ENCODE results near the gene WNT3. TPM values are rescaled to one million over a fixed set of nuclear protein-coding genes. Genes with fewer than 3 reads are reported as not detected.
A peak's percentile ranks its signal among the peaks of the same experiment; 100 is the strongest.

WNT3 gene
- total RNA-seq, 1 donor: 1.1 TPM

DNA sequence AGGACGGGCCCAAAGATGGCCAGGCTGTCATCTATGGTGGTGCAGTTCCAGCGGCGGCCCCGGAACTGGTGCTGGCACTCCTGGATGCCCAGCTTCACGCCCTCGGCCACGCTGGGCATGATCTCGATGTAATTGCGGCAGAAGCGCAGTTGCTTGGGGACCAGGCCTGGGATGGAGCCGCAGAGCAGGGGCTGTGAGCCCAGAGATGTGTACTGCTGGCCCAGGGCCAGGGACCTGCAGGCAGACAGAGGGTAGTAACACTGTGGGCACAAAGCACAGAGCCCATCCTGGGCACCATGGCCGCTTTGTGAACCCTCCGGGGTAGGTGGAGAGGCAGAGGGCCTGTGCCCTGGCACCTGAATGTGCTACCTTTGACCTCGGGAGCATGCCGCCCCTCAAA lies 44.8 kb downstream of the WNT3 start:
- TF ChIP-seq, protein P1, sequence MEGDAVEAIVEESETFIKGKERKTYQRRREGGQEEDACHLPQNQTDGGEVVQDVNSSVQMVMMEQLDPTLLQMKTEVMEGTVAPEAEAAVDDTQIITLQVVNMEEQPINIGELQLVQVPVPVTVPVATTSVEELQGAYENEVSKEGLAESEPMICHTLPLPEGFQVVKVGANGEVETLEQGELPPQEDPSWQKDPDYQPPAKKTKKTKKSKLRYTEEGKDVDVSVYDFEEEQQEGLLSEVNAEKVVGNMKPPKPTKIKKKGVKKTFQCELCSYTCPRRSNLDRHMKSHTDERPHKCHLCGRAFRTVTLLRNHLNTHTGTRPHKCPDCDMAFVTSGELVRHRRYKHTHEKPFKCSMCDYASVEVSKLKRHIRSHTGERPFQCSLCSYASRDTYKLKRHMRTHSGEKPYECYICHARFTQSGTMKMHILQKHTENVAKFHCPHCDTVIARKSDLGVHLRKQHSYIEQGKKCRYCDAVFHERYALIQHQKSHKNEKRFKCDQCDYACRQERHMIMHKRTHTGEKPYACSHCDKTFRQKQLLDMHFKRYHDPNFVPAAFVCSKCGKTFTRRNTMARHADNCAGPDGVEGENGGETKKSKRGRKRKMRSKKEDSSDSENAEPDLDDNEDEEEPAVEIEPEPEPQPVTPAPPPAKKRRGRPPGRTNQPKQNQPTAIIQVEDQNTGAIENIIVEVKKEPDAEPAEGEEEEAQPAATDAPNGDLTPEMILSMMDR (IDR thresholded peaks at IDR 0.05; ENCODE audit: extremely low read depth, low read depth, low read length): no peak
- no peaks in the 10 kb centered on the region for H3K79me2 ChIP-seq (ENCODE audit: insufficient read depth, low read length)

DNA sequence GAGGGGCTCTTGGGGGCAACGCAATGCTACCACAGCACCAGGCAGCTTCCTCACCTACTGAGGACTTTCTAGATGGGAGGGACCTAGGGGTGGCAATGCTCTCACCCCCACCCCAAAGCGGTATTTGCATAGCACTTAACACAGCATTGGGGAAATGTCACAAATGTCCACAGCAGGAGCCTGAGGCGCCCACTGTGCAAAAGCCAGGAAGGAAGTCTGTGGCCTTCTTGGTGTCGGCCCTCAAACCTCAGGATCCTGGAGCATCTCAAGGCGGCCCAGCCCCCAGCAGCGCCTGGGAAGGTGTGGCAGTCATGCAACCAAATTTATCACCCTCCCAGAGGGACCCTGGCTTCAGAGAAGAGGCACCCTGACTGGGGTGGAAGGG lies 45.3 kb downstream of the WNT3 start:
- TF ChIP-seq, protein P1 (IDR thresholded peaks at IDR 0.05; ENCODE audit: extremely low read depth, low read depth, low read length): no peak
- no peak overlapping the region for H2AFZ ChIP-seq (ENCODE audit: low read length)
- H3K4me3 ChIP-seq (ENCODE audit: insufficient read depth, low read length): no peak overlapping the region
- H3K4me2 ChIP-seq (ENCODE audit: insufficient read depth, low read length): no peak overlapping the region
- H3K27me3 ChIP-seq (ENCODE audit: insufficient read depth, low read length): peaks cover 11% of the 10 kb centered on the region
- H3K79me2 ChIP-seq (ENCODE audit: insufficient read depth, low read length): no peaks in the 10 kb centered on the region
- H3K4me1 ChIP-seq (ENCODE audit: insufficient read depth, low read length): peaks cover 14% of the 10 kb centered on the region
- no peaks in the 10 kb centered on the region for H3K9me3 ChIP-seq (ENCODE audit: low read depth, low read length)
- H4K20me1 ChIP-seq (ENCODE audit: insufficient read depth, low read length): no peaks in the 10 kb centered on the region
- no peak overlapping the region for H3K27ac ChIP-seq (ENCODE audit: low read depth, low read length)
- DNase-seq (ENCODE audit: insufficient read length, low spot score, missing footprints): no peak
- no peaks in the 10 kb centered on the region for H3K36me3 ChIP-seq (ENCODE audit: insufficient read depth, low read length)

More for the DNA sequence above, 44.8 kb downstream of the WNT3 start:
- Histone ChIP-seq H3K27me3 (ENCODE audit: insufficient read depth, low read length) (peaks cover 15% of the 10 kb centered on the region), H2AFZ (ENCODE audit: low read length) (no peak overlapping the region), H3K9me3 (ENCODE audit: low read depth, low read length) (no peaks in the 10 kb centered on the region), H4K20me1 (ENCODE audit: insufficient read depth, low read length) (no peaks in the 10 kb centered on the region), H3K4me1 (ENCODE audit: insufficient read depth, low read length) (peaks cover 14% of the 10 kb centered on the region), H3K4me2 (ENCODE audit: insufficient read depth, low read length) (no peak overlapping the region), H3K4me3 (ENCODE audit: insufficient read depth, low read length) (no peak overlapping the region), H3K27ac (ENCODE audit: low read depth, low read length) (no peak overlapping the region), H3K36me3 (ENCODE audit: insufficient read depth, low read length) (no peaks in the 10 kb centered on the region)
- no peak for DNase-seq (ENCODE audit: insufficient read length, low spot score, missing footprints)

DNA sequence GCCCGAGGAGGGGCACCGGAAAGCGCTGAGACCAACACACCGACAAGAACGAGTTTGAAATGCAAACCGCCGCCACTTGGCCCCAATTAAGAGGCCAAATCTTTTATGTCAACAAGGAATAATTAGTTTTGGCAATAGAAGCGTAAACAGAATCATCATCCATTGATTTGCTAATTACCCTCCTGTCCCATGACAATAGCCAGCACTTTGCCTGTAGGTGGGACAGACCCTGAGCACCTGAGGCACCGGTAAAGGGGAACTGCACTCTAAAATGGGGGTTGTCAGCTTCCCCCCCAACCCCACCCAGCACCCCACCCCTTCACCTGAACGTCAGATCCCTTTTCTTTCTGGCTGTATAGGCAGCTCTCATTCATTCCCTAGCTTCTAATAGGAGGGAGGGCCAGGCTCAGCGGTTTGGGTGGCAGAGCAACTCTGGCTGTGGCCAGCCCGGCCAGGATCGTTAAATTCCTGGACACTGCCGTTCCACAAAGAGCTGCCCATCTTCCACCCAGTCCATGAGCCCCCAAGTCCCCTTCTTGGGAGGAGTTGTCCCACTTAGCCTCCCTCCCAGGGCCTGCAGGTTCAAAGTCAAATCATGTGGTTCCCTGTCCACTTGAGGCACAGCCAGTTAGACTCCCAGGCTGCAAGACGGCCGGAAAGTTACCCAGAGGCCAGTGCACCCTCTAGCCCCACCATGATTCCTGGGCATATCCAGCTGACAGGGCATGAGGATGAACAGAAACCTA lies 45.8 kb downstream of the WNT3 start:
- Histone ChIP-seq H3K27ac (ENCODE audit: low read depth, low read length) (no peak overlapping the region), H3K4me1 (ENCODE audit: insufficient read depth, low read length) (peaks cover 14% of the 10 kb centered on the region), H3K9me3 (ENCODE audit: low read depth, low read length) (no peaks in the 10 kb centered on the region), H3K36me3 (ENCODE audit: insufficient read depth, low read length) (no peaks in the 10 kb centered on the region), H2AFZ (ENCODE audit: low read length) (peak overlapping the region; percentile 81), H3K27me3 (ENCODE audit: insufficient read depth, low read length) (peaks cover 5% of the 10 kb centered on the region), H3K4me3 (ENCODE audit: insufficient read depth, low read length) (peak overlapping the region; percentile 67), H3K4me2 (ENCODE audit: insufficient read depth, low read length) (peak overlapping the region; percentile 75), H3K79me2 (ENCODE audit: insufficient read depth, low read length) (no peaks in the 10 kb centered on the region), H4K20me1 (ENCODE audit: insufficient read depth, low read length) (no peaks in the 10 kb centered on the region)
- DNase-seq (ENCODE audit: insufficient read length, low spot score, missing footprints): peak; percentile 86
- TF ChIP-seq, protein P1 (IDR thresholded peaks at IDR 0.05; ENCODE audit: extremely low read depth, low read depth, low read length): no peak

DNA sequence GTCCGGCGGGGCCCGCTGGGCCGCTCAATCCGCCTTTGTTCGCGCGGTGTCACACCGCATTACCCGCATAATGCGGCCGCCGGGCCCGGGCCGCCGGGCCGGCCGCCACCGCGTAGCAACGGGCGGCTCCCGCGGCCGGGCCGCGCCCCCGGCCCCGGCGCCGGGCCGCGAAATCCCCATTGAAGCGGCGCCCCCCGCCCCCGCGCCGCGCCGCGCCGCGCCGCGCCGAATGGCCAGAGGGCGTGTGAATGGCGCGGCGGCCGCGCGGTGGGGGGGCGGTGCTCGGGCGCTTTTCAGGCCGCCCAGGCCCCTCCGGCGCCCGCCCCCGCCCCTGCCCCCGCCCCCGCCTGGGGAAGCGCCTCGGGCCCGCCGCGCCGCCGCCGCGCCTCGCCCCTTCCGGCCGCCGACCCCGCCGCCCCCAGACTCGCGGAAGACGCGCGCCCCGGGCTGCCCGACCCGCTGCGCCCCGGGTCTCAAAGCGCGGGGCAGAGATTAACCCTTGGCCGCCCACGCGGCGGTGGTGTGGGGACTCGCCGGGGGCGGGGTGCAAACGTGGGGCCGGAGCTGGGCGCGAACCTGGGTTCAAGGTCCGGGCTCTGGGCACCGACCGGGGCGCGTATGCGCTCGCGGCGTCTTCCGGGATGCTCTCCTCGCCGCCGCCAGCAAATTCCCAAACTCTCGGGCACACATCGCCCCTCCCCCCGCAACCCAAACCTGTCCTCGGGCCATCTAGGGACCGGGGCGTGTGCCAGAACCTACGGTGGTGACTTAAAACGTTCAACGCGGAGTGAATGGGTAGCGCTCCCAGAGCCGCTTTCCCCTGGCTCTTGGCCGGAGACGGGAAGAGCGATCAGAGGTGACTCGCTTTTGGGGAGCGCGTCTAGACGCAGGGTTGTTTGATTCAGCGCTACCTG lies 46.7 kb downstream of the WNT3 start:
- Histone ChIP-seq H3K27ac (ENCODE audit: low read depth, low read length) (no peak overlapping the region), H3K4me1 (ENCODE audit: insufficient read depth, low read length) (peaks cover 14% of the 10 kb centered on the region), H3K4me3 (ENCODE audit: insufficient read depth, low read length) (peak overlapping the region; percentile 67), H3K9me3 (ENCODE audit: low read depth, low read length) (no peaks in the 10 kb centered on the region), H3K79me2 (ENCODE audit: insufficient read depth, low read length) (no peaks in the 10 kb centered on the region), H3K4me2 (ENCODE audit: insufficient read depth, low read length) (peak overlapping the region; percentile 75), H3K27me3 (ENCODE audit: insufficient read depth, low read length) (no peaks in the 10 kb centered on the region), H2AFZ (ENCODE audit: low read length) (peak overlapping the region; percentile 81), H4K20me1 (ENCODE audit: insufficient read depth, low read length) (no peaks in the 10 kb centered on the region), H3K36me3 (ENCODE audit: insufficient read depth, low read length) (no peaks in the 10 kb centered on the region)
- TF ChIP-seq, protein P1 (IDR thresholded peaks at IDR 0.05; ENCODE audit: extremely low read depth, low read depth, low read length): no peak
- peak; percentile 90 for DNase-seq (ENCODE audit: insufficient read length, low spot score, missing footprints)

Data from osteoblast (primary cell).